Erythroblast (primary cell): Measurements from ENCODE around the gene NDOR1.

Experiments used
- GATA1 ChIP-seq: IDR thresholded peaks from 2 replicates; pipeline ENCODE4 v1.6.1; 2011; ENCODE audit warnings: low read depth, mild to moderate bottlenecking, control low read depth, low read length, moderate library complexity
- POLR2A ChIP-seq: IDR thresholded peaks from 2 replicates; pipeline ENCODE4 v1.6.1; 2011; ENCODE audit warnings: mild to moderate bottlenecking, low read length

GRCh38 chr9:137192859-137193258, 12.6 kb upstream of the NDOR1 start:
- TF ChIP-seq POLR2A (no peak), GATA1 (no peak)
